GM23248 (cell line): ENCODE measurements around the gene SDK2. TPM values are rescaled to one million over a fixed set of nuclear protein-coding genes. Genes with fewer than 3 reads are reported as not detected.

Experiments used
- DNase-seq: peaks from one replicate; pipeline ENCODE4 v3.0.0-alpha.2; 2015
- H2AFZ ChIP-seq: fragments of 200-600 bp; sonication (generic); 2 replicates; pipeline ENCODE4 v1.6.1; 2016; ENCODE audit warnings: antibody characterized with exemption
- H3F3A ChIP-seq: fragments of 200-600 bp; sonication (generic); 2 replicates; pipeline ENCODE4 v1.6.1; 2016; ENCODE audit warnings: mild to moderate bottlenecking, antibody characterized with exemption, mixed run types; ENCODE audit not compliant: insufficient read depth
- H3K27ac ChIP-seq: fragments of 200-600 bp; sonication (generic); 2 replicates; pipeline ENCODE4 v1.5.1; 2016; ENCODE audit warnings: mild to moderate bottlenecking
- H3K27me3 ChIP-seq: fragments of 200-600 bp; sonication (generic); replicated peaks from 2 replicates; pipeline ENCODE4 v1.6.1; 2016; ENCODE audit warnings: mild to moderate bottlenecking; ENCODE audit not compliant: insufficient read depth
- H3K36me3 ChIP-seq: fragments of 200-600 bp; sonication (generic); 2 replicates; pipeline ENCODE4 v1.6.1; 2016; ENCODE audit warnings: low read depth, mild to moderate bottlenecking
- H3K4me1 ChIP-seq: fragments of 200-600 bp; sonication (generic); 2 replicates; pipeline ENCODE4 v1.6.1; 2016; ENCODE audit warnings: mild to moderate bottlenecking; ENCODE audit not compliant: insufficient read depth
- H3K4me2 ChIP-seq: fragments of 200-600 bp; sonication (generic); one replicate; pipeline ENCODE4 v1.6.1; 2016; ENCODE audit warnings: mild to moderate bottlenecking; ENCODE audit not compliant: unreplicated experiment
- H3K4me3 ChIP-seq: fragments of 200-600 bp; sonication (generic); 2 replicates; pipeline ENCODE4 v1.5.1; 2016; ENCODE audit warnings: mild to moderate bottlenecking
- H3K79me2 ChIP-seq: fragments of 200-600 bp; sonication (generic); 2 replicates; pipeline ENCODE4 v1.6.1; 2016; ENCODE audit warnings: mild to moderate bottlenecking; ENCODE audit not compliant: insufficient read depth
- H3K9ac ChIP-seq: fragments of 200-600 bp; sonication (generic); 2 replicates; pipeline ENCODE4 v1.6.1; 2016; ENCODE audit warnings: mild to moderate bottlenecking
- H3K9me2 ChIP-seq: fragments of 200-600 bp; sonication (generic); 2 replicates; pipeline ENCODE4 v1.6.1; 2016; ENCODE audit warnings: mixed run types, mild to moderate bottlenecking, moderate library complexity; ENCODE audit not compliant: insufficient read depth
- H3K9me3 ChIP-seq: fragments of 200-600 bp; sonication (generic); one replicate; pipeline ENCODE4 v1.6.1; 2017; ENCODE audit warnings: low read depth
- H4K20me1 ChIP-seq: fragments of 200-600 bp; sonication (generic); 2 replicates; pipeline ENCODE4 v1.6.0; 2016; ENCODE audit not compliant: insufficient read depth
- EZH2 ChIP-seq: fragments of 200-600 bp; sonication (generic); IDR thresholded peaks from 2 replicates; pipeline ENCODE4 v1.6.1; 2018; ENCODE audit warnings: antibody characterized with exemption, mild to moderate bottlenecking; ENCODE audit not compliant: insufficient read depth, poor library complexity, severe bottlenecking
- EZH2phosphoT487 ChIP-seq: fragments of 200-600 bp; sonication (generic); IDR thresholded peaks from 2 replicates; pipeline ENCODE4 v1.6.1; 2018; ENCODE audit warnings: antibody characterized with exemption, moderate library complexity, mild to moderate bottlenecking, low read depth; ENCODE audit not compliant: insufficient read depth
- WGBS, 2 experiments: methylation state at CpG; one replicate each; pipeline ENCODE4 v1.1.6; 2015 to 2017; ENCODE audit warnings: low lambda C conversion rate in 2 of 2, low coverage in 1 of 2; ENCODE audit errors: missing lambda C conversion rate in 2 of 2; 5-methylcytosine and 5-hydroxymethylcytosine counted together
- in situ Hi-C: fragments of 300-500 bp; cut with MboI; formaldehyde crosslinking; loops from 2 replicates; pipeline ENCODE4 v1.15.0; 2020
- polyA plus RNA-seq: library from polyadenylated mRNA; unstranded; fragments of >200 nt; fragmentation: Nextera tagmentation; extraction: Ambion mirVana; gene quantifications from 2 replicates; pipeline ENCODE4 v1.2.1, GENCODE V29; 2016
- total RNA-seq: library from RNA; depleted of rRNA; stranded (reverse); fragments of >200 nt; shearing (Covaris generic); gene quantifications from 2 replicates; pipeline ENCODE4 v1.2.3, GENCODE V29; 2014

The SDK2 gene
- total and polyA plus RNA-seq, 2 experiments from 2014 or later = under 0.01 to 0.03 TPM

GRCh38 chr17:73575470-73576221 is 68.6 kb downstream of the SDK2 start:
- Histone ChIP-seq H3K4me1 (no peaks in the 10 kb centered on the region), H3K9me3 (no peaks in the 10 kb centered on the region), H3K79me2 (no peaks in the 10 kb centered on the region), H3K4me2 (no peak overlapping the region), H3K27me3 (no peaks in the 10 kb centered on the region), H3K4me3 (no peak overlapping the region), H3F3A (no peaks in the 10 kb centered on the region), H2AFZ (no peak overlapping the region), H3K27ac (no peak overlapping the region), H3K9ac (no peak overlapping the region), H4K20me1 (no peaks in the 10 kb centered on the region), H3K9me2 (no peaks in the 10 kb centered on the region), H3K36me3 (no peaks in the 10 kb centered on the region)
- WGBS, 2 experiments = 47 to 48% methylated on average over 15 of the region's 15 CpGs
- no peak for TF ChIP-seq EZH2phosphoT487
- no peak for TF ChIP-seq EZH2
- DNase-seq = no peak
- in situ Hi-C loops = no loop called here

- Histone ChIP-seq H3F3A (no peaks in the 10 kb centered on the region), H3K27me3 (no peaks in the 10 kb centered on the region), H3K4me3 (no peak overlapping the region), H3K4me2 (no peak overlapping the region), H3K36me3 (no peaks in the 10 kb centered on the region), H3K79me2 (no peaks in the 10 kb centered on the region), H3K4me1 (no peaks in the 10 kb centered on the region), H3K9ac (no peak overlapping the region), H4K20me1 (no peaks in the 10 kb centered on the region), H2AFZ (no peak overlapping the region), H3K9me3 (no peaks in the 10 kb centered on the region), H3K27ac (no peak overlapping the region), H3K9me2 (no peaks in the 10 kb centered on the region)
- WGBS, 2 experiments = 62 to 67% methylated on average over 24 to 26 of the region's 26 CpGs
- in situ Hi-C loops = no loop called here
- TF ChIP-seq EZH2 = no peak
- TF ChIP-seq EZH2phosphoT487 = no peak
- no peak for DNase-seq
These were observed 72.6 kb downstream of the SDK2 start for GRCh38 chr17:73571511-73572130.

DNA sequence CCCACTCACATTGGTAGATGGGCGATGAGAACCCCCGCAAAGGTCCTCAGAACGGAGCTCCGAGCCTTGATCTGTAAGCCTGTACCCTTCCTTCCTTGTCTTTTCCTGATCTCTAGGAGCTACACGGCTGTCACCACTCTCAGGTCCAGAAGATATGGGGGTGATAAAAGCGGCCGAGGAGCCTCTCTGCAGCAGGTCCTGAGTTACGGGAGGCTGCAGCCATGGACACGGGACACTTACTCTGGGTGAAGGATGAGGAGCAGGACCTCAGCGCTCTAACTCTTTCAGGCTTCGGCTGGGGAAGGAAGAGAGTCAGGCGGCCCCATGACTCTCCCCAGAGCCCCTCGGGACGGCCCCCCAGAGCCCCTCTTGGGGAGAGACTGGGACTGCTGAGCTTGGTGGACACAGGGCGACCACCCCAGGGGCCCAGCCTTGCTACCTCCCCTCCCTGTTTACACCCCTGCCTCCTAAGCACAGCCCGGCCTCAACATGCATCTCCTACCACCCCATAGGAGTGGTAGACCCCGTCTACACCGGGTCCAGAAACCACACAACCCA is 74.4 kb downstream of the SDK2 start:
- Histone ChIP-seq H3K4me2 (no peak overlapping the region), H3K4me1 (no peaks in the 10 kb centered on the region), H3K27ac (no peak overlapping the region), H3K27me3 (no peaks in the 10 kb centered on the region; the same call in 1 of the 2 replicates), H3K9me2 (no peaks in the 10 kb centered on the region), H3K36me3 (no peaks in the 10 kb centered on the region), H2AFZ (no peak overlapping the region), H3K9me3 (no peaks in the 10 kb centered on the region), H3K4me3 (no peak overlapping the region), H4K20me1 (no peaks in the 10 kb centered on the region), H3K9ac (no peak overlapping the region), H3K79me2 (no peaks in the 10 kb centered on the region), H3F3A (no peaks in the 10 kb centered on the region)
- TF ChIP-seq EZH2 = no peak
- TF ChIP-seq EZH2phosphoT487 = no peak
- no peak for DNase-seq
- in situ Hi-C loops = no loop called here
- WGBS, 2 experiments = 57 to 60% methylated on average over 15 to 18 of the region's 18 CpGs

GRCh38 chr17:73568934-73569333 is 75.3 kb downstream of the SDK2 start:
- H3K4me1 ChIP-seq = no peaks in the 10 kb centered on the region
- H3F3A ChIP-seq = no peaks in the 10 kb centered on the region
- H3K36me3 ChIP-seq = no peaks in the 10 kb centered on the region
- H3K4me3 ChIP-seq = no peak overlapping the region
- H3K27ac ChIP-seq = no peak overlapping the region
- no peaks in the 10 kb centered on the region for H3K79me2 ChIP-seq
- in situ Hi-C loops = no loop called here
- no peaks in the 10 kb centered on the region for H3K9me2 ChIP-seq
- 90 to 93% methylated on average over 3 of the region's 3 CpGs for WGBS, 2 experiments
- TF ChIP-seq EZH2 (no peak), EZH2phosphoT487 (no peak)
- no peaks in the 10 kb centered on the region for H3K9me3 ChIP-seq
- no peaks in the 10 kb centered on the region for H4K20me1 ChIP-seq
- no peak overlapping the region for H3K4me2 ChIP-seq
- no peak overlapping the region for H3K9ac ChIP-seq
- no peaks in the 10 kb centered on the region; the same call in 1 of the 2 replicates for H3K27me3 ChIP-seq
- DNase-seq = no peak
- H2AFZ ChIP-seq = no peak overlapping the region
